ENCODE data around the gene FILIP1L. TPM values are rescaled to one million over a fixed set of nuclear protein-coding genes. Genes with fewer than 3 reads are reported as not detected.

Gene FILIP1L
- total RNA-seq, 4 donors from 2014 or later: 4.4 to 17.7 (median 13.2) TPM

DNA sequence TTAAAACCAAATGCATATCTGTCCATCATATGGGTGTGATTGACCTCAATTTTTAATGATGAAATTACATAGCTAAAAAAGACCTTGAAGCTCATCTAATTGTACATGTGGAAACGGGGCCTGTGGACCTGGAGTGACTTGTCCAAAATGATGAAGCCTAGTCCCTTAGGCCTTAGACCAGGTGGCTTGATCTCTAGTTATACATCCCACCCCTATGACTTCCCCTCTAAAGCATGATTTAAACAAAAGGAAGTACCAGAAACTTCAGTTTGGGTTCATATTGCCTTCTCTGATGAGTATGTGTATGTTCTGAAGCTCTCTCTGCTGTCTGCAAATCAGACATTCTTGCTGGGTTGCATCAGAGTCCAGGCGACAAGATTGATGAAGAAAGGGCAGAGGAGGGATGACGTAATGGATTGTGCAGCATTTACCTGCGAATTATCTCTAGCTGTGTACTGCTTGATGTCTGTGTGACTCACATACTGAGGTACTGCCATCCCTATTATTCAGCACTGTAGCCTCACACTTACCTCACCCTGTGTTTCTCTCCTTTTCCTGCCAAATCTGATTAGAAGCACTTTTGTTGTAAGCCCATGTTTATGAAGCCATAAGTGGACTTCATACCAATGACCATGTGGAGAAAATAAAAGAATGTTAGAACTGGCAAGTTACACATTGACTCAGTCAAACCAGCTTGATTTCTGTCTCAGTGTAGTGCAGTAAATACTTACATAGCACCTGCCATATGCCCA is 111.5 kb downstream of the FILIP1L start:
- DNase-seq: no peak
- 89 to 91% methylated on average over 4 of the region's 4 CpGs for WGBS, 2 donors
- Histone ChIP-seq H3K4me1 (peaks cover 6 to 8% of the 10 kb centered on the region in 2 donors), H3K27me3 (no peaks in the 10 kb centered on the region), H3K36me3 (no peaks in the 10 kb centered on the region), H3K27ac (no peak overlapping the region), H3K9me3 (no peaks in the 10 kb centered on the region), H3K4me3 (replicated peaks in 1 of 3) (no peak overlapping the region)
- no peak for TF ChIP-seq POLR2A (IDR thresholded peaks at IDR 0.05)
- TF ChIP-seq, protein P1, sequence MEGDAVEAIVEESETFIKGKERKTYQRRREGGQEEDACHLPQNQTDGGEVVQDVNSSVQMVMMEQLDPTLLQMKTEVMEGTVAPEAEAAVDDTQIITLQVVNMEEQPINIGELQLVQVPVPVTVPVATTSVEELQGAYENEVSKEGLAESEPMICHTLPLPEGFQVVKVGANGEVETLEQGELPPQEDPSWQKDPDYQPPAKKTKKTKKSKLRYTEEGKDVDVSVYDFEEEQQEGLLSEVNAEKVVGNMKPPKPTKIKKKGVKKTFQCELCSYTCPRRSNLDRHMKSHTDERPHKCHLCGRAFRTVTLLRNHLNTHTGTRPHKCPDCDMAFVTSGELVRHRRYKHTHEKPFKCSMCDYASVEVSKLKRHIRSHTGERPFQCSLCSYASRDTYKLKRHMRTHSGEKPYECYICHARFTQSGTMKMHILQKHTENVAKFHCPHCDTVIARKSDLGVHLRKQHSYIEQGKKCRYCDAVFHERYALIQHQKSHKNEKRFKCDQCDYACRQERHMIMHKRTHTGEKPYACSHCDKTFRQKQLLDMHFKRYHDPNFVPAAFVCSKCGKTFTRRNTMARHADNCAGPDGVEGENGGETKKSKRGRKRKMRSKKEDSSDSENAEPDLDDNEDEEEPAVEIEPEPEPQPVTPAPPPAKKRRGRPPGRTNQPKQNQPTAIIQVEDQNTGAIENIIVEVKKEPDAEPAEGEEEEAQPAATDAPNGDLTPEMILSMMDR (IDR thresholded peaks at IDR 0.05): no peak
- intact Hi-C loops (cut with DNase I): no loop called here

DNA sequence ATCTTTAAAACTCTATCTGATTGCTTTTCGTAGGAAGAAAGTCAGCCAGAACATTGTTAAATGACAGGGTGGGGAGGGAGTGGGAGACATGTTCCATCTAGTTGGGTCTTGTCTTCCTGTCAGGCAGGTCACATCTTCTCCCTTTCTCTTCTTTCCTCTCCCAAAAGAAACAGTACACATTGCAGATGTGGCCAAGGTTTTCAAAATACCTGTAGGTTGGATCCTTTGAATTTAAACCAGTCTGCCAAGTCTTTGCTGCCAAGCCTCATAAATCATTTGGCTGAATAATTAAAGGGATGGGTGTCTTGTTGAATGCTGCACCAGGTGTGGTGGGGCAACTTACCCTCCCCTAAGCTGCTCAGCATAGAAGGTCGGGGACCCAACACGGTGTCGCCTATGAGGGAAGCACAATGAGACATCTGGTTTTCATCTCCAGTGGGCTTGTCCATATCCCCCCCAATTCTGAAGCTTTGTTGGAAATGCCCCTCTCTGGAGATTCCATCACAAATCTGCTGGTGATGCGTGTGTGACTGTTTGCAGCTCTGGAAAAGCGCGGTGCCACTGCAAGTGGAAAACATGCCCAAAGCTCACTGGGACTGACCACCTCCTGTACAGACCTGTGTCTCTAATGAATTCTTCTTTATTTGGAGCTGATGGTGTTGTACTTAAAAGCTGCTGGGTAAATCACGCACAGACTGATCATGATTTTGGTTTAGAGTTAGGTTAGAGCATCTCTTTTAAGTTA is 112.6 kb downstream of the FILIP1L start:
- TF ChIP-seq, protein P1 (IDR thresholded peaks at IDR 0.05): no peak
- no peak for TF ChIP-seq POLR2A (IDR thresholded peaks at IDR 0.05)
- DNase-seq: no peak
- intact Hi-C loops (cut with DNase I): no loop called here
- 96 to 99% methylated on average over 6 to 8 of the region's 8 CpGs for WGBS, 2 donors
- Histone ChIP-seq H3K9me3 (no peaks in the 10 kb centered on the region), H3K4me3 (replicated peaks in 1 of 3) (no peak overlapping the region), H3K36me3 (no peaks in the 10 kb centered on the region), H3K27ac (no peak overlapping the region), H3K4me1 (peaks cover 6 to 8% of the 10 kb centered on the region in 2 donors), H3K27me3 (no peaks in the 10 kb centered on the region)

DNA sequence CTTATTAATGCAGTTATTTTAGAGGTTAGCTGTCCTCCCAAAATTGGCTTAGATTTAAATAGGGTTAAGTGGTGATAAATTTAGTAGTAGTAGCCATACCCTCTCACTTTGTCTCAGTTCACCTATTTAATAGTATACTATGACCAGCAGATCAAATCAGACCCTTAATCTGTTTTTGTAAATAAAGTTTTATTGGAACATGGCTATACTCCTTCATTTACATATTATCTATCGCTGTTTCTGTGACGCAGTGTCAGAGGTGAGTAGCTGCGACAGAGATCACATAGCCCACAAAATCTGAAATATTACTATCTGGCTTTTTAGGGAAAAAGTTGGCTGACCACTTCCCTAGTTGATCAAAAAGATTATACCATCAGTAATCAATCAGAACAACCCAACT is 113.2 kb downstream of the FILIP1L start:
- Histone ChIP-seq H3K27me3 (no peaks in the 10 kb centered on the region), H3K27ac (no peak overlapping the region), H3K4me1 (peaks cover 5 to 6% of the 10 kb centered on the region in 2 donors), H3K4me3 (replicated peaks in 1 of 3) (no peak overlapping the region), H3K9me3 (no peaks in the 10 kb centered on the region), H3K36me3 (no peaks in the 10 kb centered on the region)
- TF ChIP-seq POLR2A (IDR thresholded peaks at IDR 0.05): no peak
- WGBS, 2 donors: 98% methylated on average over 3 of the region's 3 CpGs
- intact Hi-C loops (cut with DNase I): no loop called here
- DNase-seq: no peak

DNA sequence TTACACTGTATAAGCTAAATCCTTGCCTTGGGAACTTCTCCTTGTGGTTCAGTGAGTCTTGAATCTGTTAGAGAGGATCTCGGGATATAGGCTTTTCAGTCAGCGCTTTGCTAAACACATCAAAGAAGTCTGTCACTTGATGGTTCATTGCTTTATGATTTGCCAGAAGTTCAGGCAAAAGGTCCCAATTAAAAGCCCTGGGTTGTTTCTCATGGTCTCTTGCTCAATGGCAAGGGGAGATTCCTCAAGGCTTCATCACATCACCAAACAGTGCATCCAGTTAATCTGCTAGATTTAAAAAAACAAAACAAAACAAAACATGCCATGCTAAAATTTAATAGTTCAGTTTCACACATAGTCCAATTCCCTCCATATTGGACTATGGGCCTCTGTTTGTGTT is 114.8 kb downstream of the FILIP1L start:
- H3K9me3 ChIP-seq: no peaks in the 10 kb centered on the region
- TF ChIP-seq, protein P1 (IDR thresholded peaks at IDR 0.05): no peak
- DNase-seq: no peak
- H3K4me1 ChIP-seq: no peaks in the 10 kb centered on the region
- H3K27me3 ChIP-seq: no peaks in the 10 kb centered on the region
- intact Hi-C loops (cut with DNase I): no loop called here
- no peak overlapping the region for H3K27ac ChIP-seq
- H3K36me3 ChIP-seq: no peaks in the 10 kb centered on the region
- 95 to 98% methylated on average over 2 of the region's 2 CpGs for WGBS, 2 donors
- no peak overlapping the region for H3K4me3 ChIP-seq (replicated peaks in 1 of 3)

DNA sequence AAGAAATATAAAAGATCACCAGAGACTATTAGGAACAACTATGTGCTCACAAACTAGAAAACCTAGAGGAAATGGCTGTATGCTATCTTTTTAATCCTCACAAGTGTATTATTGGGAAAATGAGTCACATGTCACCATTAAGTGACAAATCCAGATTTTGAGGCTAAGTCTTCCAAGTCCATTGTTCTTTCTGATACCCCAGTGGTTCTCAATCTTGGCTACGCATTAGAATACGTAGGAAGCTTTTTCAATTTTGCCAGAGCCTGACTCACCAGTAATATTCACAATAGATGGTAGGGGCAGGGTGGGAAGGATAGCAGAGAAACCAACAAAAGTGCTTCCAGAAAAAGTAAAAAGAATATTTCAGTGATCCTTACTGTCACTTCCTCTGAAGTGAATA is 117.0 kb downstream of the FILIP1L start:
- WGBS, 2 donors: 76 to 91% methylated on average over 2 of the region's 2 CpGs
- Histone ChIP-seq H3K9me3 (no peaks in the 10 kb centered on the region), H3K4me1 (no peaks in the 10 kb centered on the region), H3K36me3 (no peaks in the 10 kb centered on the region), H3K4me3 (replicated peaks in 1 of 3) (no peak overlapping the region), H3K27ac (no peak overlapping the region), H3K27me3 (no peaks in the 10 kb centered on the region)
- TF ChIP-seq, protein P1 (IDR thresholded peaks at IDR 0.05): no peak
- no peak for TF ChIP-seq POLR2A (IDR thresholded peaks at IDR 0.05)
- intact Hi-C loops (cut with DNase I): no loop called here
- no peak for DNase-seq

Data from thyroid gland (tissue), 4 donors.